EL (cell line): ENCODE data around the gene CLC.
"Not testable (repeated sequence)": the region's sequence is repeated elsewhere in the genome, so short reads cannot be mapped to it uniquely, and the experiment has no call there.

Experiments used
- DNase-seq: peaks from one replicate; pipeline ENCODE4 v3.0.0-alpha.2; 2016

CLC gene

GRCh38 chr19:39728040-39728439, 9.8 kb downstream of the CLC start:
- DNase-seq, result no peak

- DNase-seq, result no peak
Measured at GRCh38 chr19:39727070-39727800, 10.6 kb downstream of the CLC start.

GRCh38 chr19:39725995-39726394, 11.8 kb downstream of the CLC start:
- DNase-seq, result no peak

GRCh38 chr19:39720144-39720543, 17.7 kb downstream of the CLC start:
- DNase-seq, result not testable (repeated sequence)

- no peak for DNase-seq
Measured at GRCh38 chr19:39710333-39710890, 27.4 kb downstream of the CLC start.

GRCh38 chr19:39709026-39709872, 28.6 kb downstream of the CLC start:
- DNase-seq, result no peak

- DNase-seq, result no peak
Measured at GRCh38 chr19:39708594-39708993, 29.2 kb downstream of the CLC start.

GRCh38 chr19:39705578-39706188, 32.1 kb downstream of the CLC start:
- DNase-seq, result no peak

- DNase-seq, result no peak
Measured at GRCh38 chr19:39704181-39705044, 33.4 kb downstream of the CLC start, which contains the start of gene LGALS14. LGALS14 (plus strand) TSS chr19:39704481; CDS start chr19:39704529, 48 bp downstream.

- no peak for DNase-seq
Measured at GRCh38 chr19:39701291-39701690, 36.5 kb downstream of the CLC start.

- DNase-seq, result no peak
Measured at GRCh38 chr19:39698535-39698934, 39.3 kb downstream of the CLC start.

- no peak for DNase-seq
Measured at GRCh38 chr19:39696387-39696786, 41.4 kb downstream of the CLC start.

- no peak for DNase-seq
Measured at GRCh38 chr19:39695759-39696158, 42.1 kb downstream of the CLC start.

- DNase-seq, result no peak
Measured at GRCh38 chr19:39692822-39693221, 45.0 kb downstream of the CLC start.

- DNase-seq, result no peak
Measured at GRCh38 chr19:39692166-39692565, 45.7 kb downstream of the CLC start.

- DNase-seq, result not testable (repeated sequence)
Measured at GRCh38 chr19:39688637-39689036, 49.2 kb downstream of the CLC start.

GRCh38 chr19:39686739-39687138, 51.1 kb downstream of the CLC start:
- DNase-seq, result no peak

GRCh38 chr19:39684267-39684666, 53.6 kb downstream of the CLC start:
- no peak for DNase-seq

- DNase-seq, result no peak
Measured at GRCh38 chr19:39681416-39681815, 56.4 kb downstream of the CLC start.
